Fibroblast of the aortic adventitia (primary cell): Measurements from ENCODE around the gene MICALL2. TPM values are rescaled to one million over a fixed set of nuclear protein-coding genes. Genes with fewer than 3 reads are reported as not detected.

Experiments
- DNase-seq: peaks from one replicate; pipeline ENCODE4 v3.0.0-alpha.2; 2010; ENCODE audit warnings: low read depth
- H3K4me3 ChIP-seq: 2 replicates; pipeline ENCODE4 v1.5.1; 2011; ENCODE audit warnings: low read depth, mild to moderate bottlenecking, control low read depth, low read length, moderate library complexity
- CTCF ChIP-seq: IDR thresholded peaks from 2 replicates; pipeline ENCODE4 v1.5.1; 2011; ENCODE audit warnings: mild to moderate bottlenecking, low read length, control low read depth, inconsistent platforms; ENCODE audit not compliant: insufficient read depth
- total RNA-seq: library from RNA; depleted of rRNA; stranded (reverse); fragments of >200 nt; gene quantifications from 2 replicates; pipeline ENCODE4 v1.2.3, GENCODE V29; 2012; ENCODE audit warnings: low replicate concordance

The MICALL2 gene
- total RNA-seq, 1 donor, result 21.5 TPM

DNA sequence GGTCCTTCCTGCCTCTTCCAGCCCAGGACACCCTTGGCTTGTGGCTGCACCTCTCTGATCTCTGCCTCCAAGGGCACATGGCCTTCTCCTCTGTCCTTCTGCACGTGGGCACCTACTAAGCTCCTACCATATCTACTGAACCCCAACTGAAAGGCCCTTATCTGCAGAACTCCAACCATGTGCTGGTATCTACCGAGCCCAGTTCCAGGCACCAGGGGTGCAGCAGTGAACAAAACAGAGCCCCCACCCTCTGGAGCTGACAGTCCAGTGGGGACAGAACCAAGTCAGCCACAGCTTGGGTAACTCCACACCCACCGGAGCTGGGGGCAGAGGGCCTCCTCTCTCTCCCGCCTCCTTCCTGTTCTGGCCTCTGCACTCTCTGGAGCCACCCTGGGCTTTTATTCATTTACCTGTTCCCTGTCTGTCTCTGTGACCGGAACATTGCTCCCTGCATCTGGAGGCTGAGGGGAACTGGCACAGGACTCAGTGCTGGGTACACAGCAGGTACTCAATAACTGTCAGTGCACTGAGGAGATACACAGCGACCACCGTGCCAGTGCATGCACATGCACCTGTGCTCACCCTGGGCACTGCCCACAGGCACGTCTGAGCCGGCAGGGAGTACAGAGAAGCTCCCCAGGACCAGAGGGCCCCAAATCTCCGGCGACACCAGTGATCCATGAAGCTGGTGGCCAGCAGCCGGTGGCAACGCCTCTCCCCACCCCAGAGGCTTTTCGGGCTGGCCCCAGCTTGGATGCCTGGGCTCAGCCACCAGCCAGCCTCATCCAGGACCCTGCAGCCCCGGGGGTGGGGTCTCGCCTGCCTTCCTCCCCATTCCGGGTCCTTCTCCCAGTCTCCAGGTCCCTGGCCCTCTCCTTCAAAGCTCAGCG lies 2.0 kb downstream of the MICALL2 start:
- peak overlapping the region; percentile 90 for H3K4me3 ChIP-seq
- DNase-seq, result no peak
- TF ChIP-seq CTCF, result no peak

DNA sequence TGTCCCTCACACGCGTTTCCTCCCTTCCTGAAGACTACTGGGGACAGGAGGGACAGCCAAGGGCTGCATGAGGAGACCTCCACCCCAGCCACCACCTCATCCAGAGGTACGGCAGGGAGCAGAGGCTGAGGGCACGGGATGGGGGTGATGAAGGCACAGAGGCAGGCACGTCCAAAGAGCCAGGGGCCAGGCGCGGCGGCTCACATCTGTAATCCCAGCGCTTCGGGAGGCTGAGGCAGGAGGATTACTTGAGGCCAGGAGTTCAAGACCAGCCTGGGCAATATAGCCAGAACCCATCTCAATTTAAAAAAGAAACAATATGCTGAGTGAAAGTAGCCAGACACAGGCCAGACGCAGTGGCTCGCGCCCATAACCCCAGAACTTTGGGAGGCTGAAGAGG lies 3.3 kb downstream of the MICALL2 start:
- no peak for DNase-seq
- TF ChIP-seq CTCF, result no peak
- no peak overlapping the region for H3K4me3 ChIP-seq

GRCh38 chr7:1455241-1455939 lies 3.9 kb downstream of the MICALL2 start:
- no peak for DNase-seq
- no peak for TF ChIP-seq CTCF
- no peak overlapping the region for H3K4me3 ChIP-seq

DNA sequence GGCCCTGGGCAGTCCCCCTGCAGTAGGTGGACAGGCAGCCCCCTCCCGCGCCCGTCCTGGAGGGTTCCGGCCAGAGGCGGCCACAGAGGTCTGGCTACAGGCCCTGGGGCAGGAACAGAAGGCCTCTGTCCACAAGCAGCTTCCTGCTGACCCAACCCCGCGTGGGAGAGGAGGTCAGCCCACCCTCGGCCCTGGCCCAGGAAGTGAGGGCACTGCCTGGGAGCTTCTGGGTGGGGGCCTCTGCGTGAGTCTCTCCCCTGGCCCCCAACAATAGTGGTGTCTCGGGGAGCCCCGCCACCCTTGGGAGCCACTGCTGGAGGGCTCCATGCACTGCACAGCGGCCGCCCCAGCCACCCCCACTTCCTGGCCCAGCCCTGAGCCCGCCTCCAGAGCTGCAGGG lies 4.7 kb downstream of the MICALL2 start:
- DNase-seq, result no peak
- H3K4me3 ChIP-seq, result no peak overlapping the region
- TF ChIP-seq CTCF, result no peak

DNA sequence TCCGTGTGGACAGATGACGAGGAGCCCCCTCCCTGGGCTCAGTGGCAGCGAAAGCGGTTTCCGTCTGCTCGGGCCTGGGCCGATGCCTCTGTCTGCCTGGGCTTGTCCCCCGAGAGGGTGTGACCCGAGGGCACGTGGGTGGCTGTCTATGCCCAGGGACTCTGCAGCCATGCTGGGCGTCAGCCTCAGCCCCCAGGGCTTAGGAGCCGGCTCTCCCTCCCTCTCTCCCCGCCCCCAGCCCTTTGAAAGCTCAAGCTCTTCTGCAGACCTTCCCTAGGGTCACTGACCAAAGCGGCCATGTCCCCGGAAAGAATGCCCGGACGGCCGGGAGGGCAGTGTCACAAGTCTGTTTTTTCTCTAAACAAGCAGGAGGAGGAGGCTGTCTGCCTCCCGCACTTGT lies 7.1 kb downstream of the MICALL2 start:
- no peak overlapping the region for H3K4me3 ChIP-seq
- no peak for TF ChIP-seq CTCF
- DNase-seq, result no peak

- H3K4me3 ChIP-seq, result no peak overlapping the region
- DNase-seq, result no peak
- TF ChIP-seq CTCF, result no peak
These were observed 8.3 kb downstream of the MICALL2 start for GRCh38 chr7:1450987-1451386.
